Measurements from ENCODE around the gene PML. TPM values are rescaled to one million over a fixed set of nuclear protein-coding genes. Genes with fewer than 3 reads are reported as not detected.

The PML gene
- total and polyA plus RNA-seq, 9 of the 15 experiments (the other 6 are each of a cell fraction or from before 2014, with no cell fraction given): 5.0 to 50.7 (median 10.1) TPM

- ATAC-seq (no peak), DNase-seq (ENCODE audit: extremely low read depth in 1 of 4, low spot score in 3 of 4) (no peak), FAIRE-seq (no peak)
- no peaks in the 10 kb centered on the region for H3K27me3 ChIP-seq (ENCODE audit: control insufficient read depth in 2 of 2, insufficient read depth in 2 of 2, low read length in 2 of 2)
- BruUV-seq (replicated peaks): no TSS peak
- in situ Hi-C loops (cut with MboI): no loop called here
- H2AFZ ChIP-seq (ENCODE audit: low read depth, low read length): no peak overlapping the region
- no peak for TF ChIP-seq ELF1 (tag; IDR thresholded peaks at IDR 0.05)
- TF ChIP-seq RBFOX2 (IDR thresholded peaks at IDR 0.05; ENCODE audit: low read depth, low read length): peak; percentile 15; the same call in 1 of the 2 replicates
- no peak for TF ChIP-seq ZNF324 (CRISPR knock-in tag; IDR thresholded peaks at IDR 0.05)
- TF ChIP-seq EP400 (IDR thresholded peaks at IDR 0.05): no peak
- TF ChIP-seq NR0B1 (IDR thresholded peaks at IDR 0.05; ENCODE audit: partially characterized antibody): no peak
- TF ChIP-seq ZNF551 (CRISPR knock-in tag; IDR thresholded peaks at IDR 0.05): no peak
- H4K20me1 ChIP-seq (replicated peaks; ENCODE audit: control insufficient read depth, insufficient read depth, low read length): no peaks in the 10 kb centered on the region
- H3K9me3 ChIP-seq (replicated peaks; ENCODE audit: control insufficient read depth, insufficient read depth, low read depth, low read length): no peaks in the 10 kb centered on the region
- H3K9ac ChIP-seq (ENCODE audit: insufficient read depth in 1 of 2, low read depth in 2 of 2, low read length in 2 of 2): peak overlapping the region in 1 of 2 experiments; percentile 48; a peak in 1 of 4 replicates
- ChIA-PET CTCF (ENCODE audit: low intra/inter-chr PET ratio) (no interaction called here), POLR2A (no interaction called here)
- no peak overlapping the region for H3K4me3 ChIP-seq
- peaks cover 67% of the 10 kb centered on the region for H3K79me2 ChIP-seq (ENCODE audit: control insufficient read depth, insufficient read depth, low read length)
- peaks cover 45% of the 10 kb centered on the region for H3K36me3 ChIP-seq (ENCODE audit: control insufficient read depth, insufficient read depth, low read length)
- 97% methylated on average over 15 of the region's 27 CpGs for WGBS (ENCODE audit: insufficient coverage, low coverage, missing lambda C conversion rate)
- H3K27ac ChIP-seq (ENCODE audit: extremely low read depth, low read depth, low read length): no peak overlapping the region
- no peak overlapping the region for H3K4me2 ChIP-seq (ENCODE audit: insufficient read depth, low read length)
- no peaks in the 10 kb centered on the region for H3K9me1 ChIP-seq (ENCODE audit: control insufficient read depth, insufficient read depth, low read length)
- intact Hi-C loops (cut with micrococcal nuclease): loop anchor here (10.0 kb wide), 1 partner anchor 617 kb away; the partner anchor contains the start of gene CLK3
- peaks cover 11 to 19% of the 10 kb centered on the region in 2 experiments; a peak in 4 of 5 replicates for H3K4me1 ChIP-seq (replicated peaks in 1 of 2; ENCODE audit: control insufficient read depth in 2 of 2, insufficient read depth in 2 of 2, low read length in 2 of 2)
These were observed 3.5 kb downstream of the PML start for GRCh38 chr15:73997986-73998385.

Data from K562 (cell line).